Tibial nerve (tissue), 4 donors: Measurements from ENCODE around the gene SYT11. TPM values are rescaled to one million over a fixed set of nuclear protein-coding genes. Genes with fewer than 3 reads are reported as not detected.

Experiments used
- DNase-seq, 2 donors: peaks; one replicate each; pipeline ENCODE4 v3.0.0-alpha.2; 2019; ENCODE audit warnings: low spot score in 2 of 2
- H3K27ac ChIP-seq, 4 donors: fragments of 200-600 bp; sonication (generic) in 3 of 4; one replicate each; pipeline ENCODE4 v1.5.1; 2017 to 2019; ENCODE audit warnings: mild to moderate bottlenecking in 1 of 4
- H3K27me3 ChIP-seq, 2 donors: fragments of 200-600 bp; sonication (generic) in 1 of 2; one replicate each; pipeline versions ENCODE4 v1.5.1 to v1.6.0; 2017 to 2019
- H3K36me3 ChIP-seq, 3 donors: fragments of 200-600 bp; sonication (generic); one replicate each; pipeline ENCODE4 v1.5.1; 2018 to 2019
- H3K4me1 ChIP-seq, 4 donors: fragments of 200-600 bp; sonication (generic) in 3 of 4; one replicate each; pipeline ENCODE4 v1.5.1; 2017 to 2019
- H3K4me3 ChIP-seq, 4 donors: fragments of 200-600 bp; sonication (generic) in 3 of 4; one replicate each; pipeline ENCODE4 v1.5.1; 2017 to 2019; ENCODE audit warnings: mild to moderate bottlenecking in 1 of 4, moderate library complexity in 1 of 4
- H3K9me3 ChIP-seq, 4 donors: fragments of 200-600 bp; sonication (generic) in 3 of 4; one replicate each; pipeline ENCODE4 v1.5.1; 2017 to 2019
- CTCF ChIP-seq, 5 experiments: fragments of 200-600 bp in 3 of 5; fragments of 450-650 bp in 2 of 5; sonication (generic) in 3 of 5; IDR thresholded peaks; one replicate each; pipeline ENCODE4 v1.5.1; 2016 to 2019; ENCODE audit warnings: antibody characterized with exemption in 5 of 5, mild to moderate bottlenecking in 3 of 5, moderate library complexity in 2 of 5
- EP300 ChIP-seq, 2 donors: sonication (generic); formaldehyde crosslinking; IDR thresholded peaks; one replicate each; pipeline ENCODE4 v1.6.1; 2017; ENCODE audit warnings: antibody characterized with exemption in 2 of 2, mild to moderate bottlenecking in 1 of 2
- POLR2A ChIP-seq, 2 donors: fragments of 450-650 bp; IDR thresholded peaks; one replicate each; pipeline ENCODE4 v1.6.1; 2017; ENCODE audit warnings: antibody characterized with exemption in 2 of 2, mild to moderate bottlenecking in 2 of 2, moderate library complexity in 2 of 2
- WGBS, 2 donors: methylation state at CpG; one replicate each; pipeline ENCODE4 v1.1.5; 2018; 5-methylcytosine and 5-hydroxymethylcytosine counted together
- total RNA-seq, 4 donors: library from RNA; depleted of rRNA; stranded (reverse); fragments of >200 nt; gene quantifications; one replicate each; pipeline ENCODE4 v1.1.0, GENCODE V29; 2016

Gene SYT11
- total RNA-seq, 4 donors from 2014 or later = 29.2 to 54.2 (median 38.1) TPM

GRCh38 chr1:155897746-155898145 is 38.4 kb downstream of the SYT11 start:
- Histone ChIP-seq H3K36me3 (peaks cover 2 to 70% (median 10%) of the 10 kb centered on the region in 3 donors), H3K4me1 (peaks cover 0 to 17% (median 14%) of the 10 kb centered on the region in 4 donors)

GRCh38 chr1:155898888-155899287 is 39.5 kb downstream of the SYT11 start:
- Histone ChIP-seq H3K4me1 (peaks cover 0 to 6% (median 3%) of the 10 kb centered on the region in 4 donors), H3K27ac (peak overlapping the region in 1 of 4 donors; percentile 9), H3K27me3 (no peaks in the 10 kb centered on the region), H3K36me3 (peaks cover 5 to 81% (median 12%) of the 10 kb centered on the region in 3 donors), H3K9me3 (no peaks in the 10 kb centered on the region), H3K4me3 (no peak overlapping the region)
- no peak for TF ChIP-seq POLR2A (IDR thresholded peaks at IDR 0.05)
- TF ChIP-seq CTCF (IDR thresholded peaks at IDR 0.05) = no peak
- TF ChIP-seq EP300 (IDR thresholded peaks at IDR 0.05) = no peak
- 50 to 70% methylated on average over 2 of the region's 2 CpGs for WGBS, 2 donors
- DNase-seq = no peak

More at GRCh38 chr1:155897746-155898145, 38.4 kb downstream of the SYT11 start:
- 72 to 82% methylated on average over 1 of the region's 1 CpG for WGBS, 2 donors
- H3K4me3 ChIP-seq = no peak overlapping the region
- no peak for DNase-seq
- H3K9me3 ChIP-seq = no peaks in the 10 kb centered on the region
- H3K27ac ChIP-seq = no peak overlapping the region
- TF ChIP-seq CTCF (IDR thresholded peaks at IDR 0.05) (no peak), POLR2A (IDR thresholded peaks at IDR 0.05) (no peak), EP300 (IDR thresholded peaks at IDR 0.05) (no peak)
- H3K27me3 ChIP-seq = no peaks in the 10 kb centered on the region

GRCh38 chr1:155899683-155900082 is 40.3 kb downstream of the SYT11 start:
- no peak for DNase-seq
- Histone ChIP-seq H3K27ac (no peak overlapping the region), H3K36me3 (peaks cover 5 to 89% (median 20%) of the 10 kb centered on the region in 3 donors), H3K27me3 (no peaks in the 10 kb centered on the region), H3K4me1 (no peaks in the 10 kb centered on the region), H3K4me3 (no peak overlapping the region), H3K9me3 (no peaks in the 10 kb centered on the region)
- 86 to 88% methylated on average over 2 of the region's 2 CpGs for WGBS, 2 donors
- TF ChIP-seq EP300 (IDR thresholded peaks at IDR 0.05) (no peak), POLR2A (IDR thresholded peaks at IDR 0.05) (no peak)

DNA sequence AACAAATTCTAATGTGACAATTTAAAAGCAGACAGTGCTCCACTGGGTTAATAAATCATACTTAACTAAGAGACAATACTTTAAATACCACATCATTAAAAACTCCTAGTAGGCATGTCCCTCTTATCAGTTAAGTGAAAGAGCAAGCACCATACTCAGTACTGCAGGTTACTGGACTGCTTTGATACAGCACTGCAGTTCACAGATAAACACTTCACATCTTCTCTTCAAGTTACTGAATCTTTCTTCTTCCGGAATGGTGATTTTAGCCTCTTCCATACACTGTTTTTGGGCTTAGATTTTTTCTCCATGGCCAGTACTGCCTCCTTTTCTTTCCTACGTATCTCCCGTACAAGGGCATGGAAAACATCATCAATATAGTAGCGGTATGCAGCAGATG is 40.8 kb downstream of the SYT11 start:
- TF ChIP-seq POLR2A (IDR thresholded peaks at IDR 0.05) (no peak), EP300 (IDR thresholded peaks at IDR 0.05) (no peak), CTCF (IDR thresholded peaks at IDR 0.05) (no peak)
- Histone ChIP-seq H3K27ac (no peak overlapping the region), H3K27me3 (no peaks in the 10 kb centered on the region), H3K9me3 (no peaks in the 10 kb centered on the region), H3K4me3 (no peak overlapping the region), H3K36me3 (peaks cover 5 to 94% (median 21%) of the 10 kb centered on the region in 3 donors), H3K4me1 (no peaks in the 10 kb centered on the region)
- DNase-seq = no peak
- 76 to 91% methylated on average over 4 of the region's 4 CpGs for WGBS, 2 donors

GRCh38 chr1:155904261-155904660 is 44.9 kb downstream of the SYT11 start:
- 92% methylated on average over 12 of the region's 12 CpGs for WGBS, 2 donors
- no peak overlapping the region for H3K4me3 ChIP-seq
- H3K27ac ChIP-seq = no peak overlapping the region
- TF ChIP-seq CTCF (IDR thresholded peaks at IDR 0.05) (no peak), EP300 (IDR thresholded peaks at IDR 0.05) (no peak), POLR2A (IDR thresholded peaks at IDR 0.05) (no peak)
- H3K9me3 ChIP-seq = no peaks in the 10 kb centered on the region
- H3K36me3 ChIP-seq = peaks cover 5 to 100% (median 21%) of the 10 kb centered on the region in 3 donors
- no peaks in the 10 kb centered on the region for H3K27me3 ChIP-seq
- H3K4me1 ChIP-seq = peaks cover 0 to 9% (median 0%) of the 10 kb centered on the region in 4 donors
- no peak for DNase-seq
